SK-N-SH (cell line): Measurements from ENCODE around the gene SH2D5. TPM values are rescaled to one million over a fixed set of nuclear protein-coding genes. Genes with fewer than 3 reads are reported as not detected.

Experiments
- polyA plus RNA-seq, 3 experiments: library from polyadenylated mRNA; depleted of rRNA; stranded (reverse); fragments of >200 nt; gene quantifications; 2 replicates each; pipeline ENCODE4 v1.2.3, GENCODE V29; 2012

The SH2D5 gene
- polyA plus RNA-seq, 1 of the 3 experiments (the other 2 are of a cell fraction) = 6.1 TPM

Other genes with a start within 250 kb of the SH2D5 start
- 2.8 and 5.3 TPM in 2 replicates for gene CAMK2N1, start 246.5 kb downstream of the SH2D5 start, polyA plus RNA-seq (2012; rRNA removed)
- 22.8 and 26.4 TPM in 2 replicates for gene MUL1, start 224.6 kb downstream of the SH2D5 start, polyA plus RNA-seq (2012; rRNA removed)
- not detected in 2 replicates for gene FAM43B, start 180.1 kb downstream of the SH2D5 start, polyA plus RNA-seq (2012; rRNA removed)
- gene CDA, start 143.6 kb downstream of the SH2D5 start, polyA plus RNA-seq (2012; rRNA removed) = 0.11 and 0.12 TPM in 2 replicates
- 24.4 and 24.9 TPM in 2 replicates for gene PINK1, start 99.2 kb downstream of the SH2D5 start, polyA plus RNA-seq (2012; rRNA removed)
- 602 and 763 TPM in 2 replicates for gene DDOST, start 71.3 kb downstream of the SH2D5 start, polyA plus RNA-seq (2012; rRNA removed)
- gene KIF17, start 14.7 kb downstream of the SH2D5 start, polyA plus RNA-seq (2012; rRNA removed) = 4.1 and 4.3 TPM in 2 replicates
- 205 and 236 TPM in 2 replicates for gene HP1BP3, start 54.6 kb upstream of the SH2D5 start, polyA plus RNA-seq (2012; rRNA removed)